GM21737 (cell line): ENCODE measurements around the gene HS6ST3.

Source experiments
- ATAC-seq: cut with Tn5 transposase; IDR thresholded peaks from one replicate; pipeline ENCODE4 v1.9.1; 2021; ENCODE audit warnings: mild to moderate bottlenecking, moderate library complexity; ENCODE audit not compliant: unreplicated experiment

Gene HS6ST3

DNA sequence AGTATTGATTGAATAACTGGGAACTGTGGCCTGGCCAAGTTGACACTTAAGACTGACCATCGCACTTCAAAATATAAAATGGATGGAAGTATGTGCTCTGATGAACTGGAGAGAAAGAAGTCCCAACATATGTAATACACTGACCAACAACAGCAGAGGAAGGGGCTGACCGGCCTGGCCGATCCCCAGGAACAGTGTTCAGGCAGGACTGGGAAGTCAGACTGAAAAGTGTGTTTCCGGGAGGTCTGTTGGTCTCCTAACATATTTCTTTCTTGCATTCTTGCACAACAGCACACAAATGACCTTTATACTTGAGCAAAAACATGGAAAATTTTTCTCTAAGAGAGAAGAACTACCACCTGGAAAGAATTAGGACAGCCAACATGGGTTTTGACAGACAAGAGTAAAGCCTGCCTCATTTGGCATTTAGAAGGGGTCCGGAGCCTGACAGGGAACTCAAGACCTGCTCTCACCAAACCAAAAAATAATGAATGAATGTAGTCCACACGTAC, 606.5 kb downstream of the HS6ST3 start:
- ATAC-seq, result no peak

DNA sequence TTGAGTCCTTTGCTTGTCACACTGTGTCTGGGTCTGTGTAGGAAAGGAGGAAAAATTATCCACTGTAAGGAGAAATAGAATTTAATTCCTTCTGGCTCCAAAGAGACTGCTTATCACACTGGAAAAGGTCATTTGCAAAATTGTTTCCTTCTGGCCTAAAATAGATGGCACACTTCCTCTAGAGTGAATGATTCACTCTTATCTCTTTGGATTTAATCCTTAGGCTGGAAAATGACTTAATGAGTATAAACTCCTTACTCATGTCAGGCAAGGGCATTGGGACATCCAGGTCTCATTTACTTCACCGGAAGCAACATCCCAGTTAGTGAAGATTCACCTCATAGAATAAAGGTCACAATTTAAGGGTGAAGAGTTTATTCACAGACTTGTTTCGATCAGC, 610.8 kb downstream of the HS6ST3 start:
- ATAC-seq, result no peak

DNA sequence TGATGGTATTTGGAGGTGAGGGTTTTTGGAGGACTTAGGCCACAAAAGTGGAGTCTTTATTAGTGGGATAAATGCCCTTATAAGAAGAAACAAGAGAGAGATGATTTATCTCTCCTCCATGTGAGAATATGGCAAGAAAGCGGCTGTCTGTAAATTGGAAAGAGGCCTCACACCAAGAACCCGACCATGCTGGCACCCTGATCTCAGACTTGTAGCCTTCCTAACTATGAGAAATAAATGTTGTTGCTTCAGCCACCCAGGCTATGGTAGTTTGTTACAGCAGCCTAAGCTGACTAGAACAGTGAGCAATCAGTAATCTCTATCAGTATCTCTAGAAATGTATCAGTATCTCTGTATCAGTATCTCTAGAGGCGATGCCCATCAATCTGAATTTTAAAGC, 617.2 kb downstream of the HS6ST3 start:
- ATAC-seq, result no peak

DNA sequence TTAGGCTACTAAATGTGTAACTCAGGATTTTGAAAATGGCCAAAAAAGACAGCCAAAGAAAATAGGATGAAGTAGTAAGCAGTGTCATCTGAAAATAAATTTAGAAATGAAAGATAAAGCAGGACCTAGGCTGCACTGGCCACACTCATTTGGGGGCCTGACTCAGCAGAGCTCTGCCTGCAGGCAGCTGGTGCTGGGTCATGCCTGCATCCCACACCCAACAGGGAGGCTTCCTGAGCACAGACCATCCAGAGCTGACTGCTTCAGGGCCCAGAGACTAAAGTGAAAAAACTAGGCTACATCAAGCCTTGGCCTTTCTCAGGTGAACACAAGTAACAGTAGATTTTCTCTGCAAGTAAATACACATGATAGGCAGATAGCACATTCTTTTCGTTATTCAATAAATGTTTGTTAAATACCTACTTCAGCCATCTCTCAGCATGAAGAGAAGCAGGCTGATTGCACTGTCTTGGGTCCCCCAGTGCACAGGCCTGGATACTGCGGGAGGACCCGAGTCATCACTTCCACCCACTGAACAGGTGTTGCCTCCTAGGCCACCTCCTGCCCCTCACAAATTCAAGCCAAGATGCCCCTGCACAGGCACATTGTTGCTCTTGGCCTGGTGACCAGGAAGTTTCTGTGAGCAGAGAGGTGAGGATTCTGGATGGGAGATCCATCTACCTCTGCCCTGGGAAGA, 620.4 kb downstream of the HS6ST3 start:
- no peak for ATAC-seq

DNA sequence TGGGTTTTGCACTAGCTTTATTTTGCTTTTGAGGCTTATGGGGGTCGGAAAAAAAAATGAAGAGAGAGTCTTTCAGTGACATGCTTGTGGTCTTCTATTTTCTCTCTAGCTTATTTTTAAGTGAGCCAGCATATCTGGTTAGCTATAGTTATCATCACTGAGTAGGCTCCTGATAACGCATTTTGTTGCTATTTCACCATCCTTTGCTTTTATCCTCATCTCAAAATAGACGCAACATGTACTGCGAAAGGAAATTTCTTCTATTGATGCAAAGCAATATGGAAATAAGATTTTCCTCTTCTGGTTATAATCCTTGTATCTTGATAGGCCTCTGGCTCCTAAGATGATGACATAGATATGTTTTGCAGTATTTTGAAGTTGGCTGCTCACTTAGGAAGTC, 630.5 kb downstream of the HS6ST3 start:
- ATAC-seq, result no peak

DNA sequence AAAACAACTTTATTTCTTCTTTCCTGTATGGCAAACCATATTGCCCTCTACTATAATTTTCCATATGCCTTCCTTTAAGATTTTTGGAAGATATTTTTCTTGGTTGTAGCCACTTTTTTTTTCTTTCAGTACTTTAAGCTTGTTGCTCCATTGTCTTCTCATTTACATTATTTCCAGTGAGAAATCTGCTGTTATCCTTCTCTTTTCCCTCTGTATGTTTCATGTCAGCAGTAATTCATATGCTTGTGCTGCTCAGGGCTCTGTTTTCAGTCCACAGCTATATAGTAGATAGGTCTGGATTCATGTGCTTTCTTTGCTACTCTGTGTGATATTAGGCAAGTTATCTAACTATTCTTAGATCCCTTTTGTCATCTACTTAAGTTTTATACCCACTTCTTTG, 636.7 kb downstream of the HS6ST3 start:
- ATAC-seq, result no peak

DNA sequence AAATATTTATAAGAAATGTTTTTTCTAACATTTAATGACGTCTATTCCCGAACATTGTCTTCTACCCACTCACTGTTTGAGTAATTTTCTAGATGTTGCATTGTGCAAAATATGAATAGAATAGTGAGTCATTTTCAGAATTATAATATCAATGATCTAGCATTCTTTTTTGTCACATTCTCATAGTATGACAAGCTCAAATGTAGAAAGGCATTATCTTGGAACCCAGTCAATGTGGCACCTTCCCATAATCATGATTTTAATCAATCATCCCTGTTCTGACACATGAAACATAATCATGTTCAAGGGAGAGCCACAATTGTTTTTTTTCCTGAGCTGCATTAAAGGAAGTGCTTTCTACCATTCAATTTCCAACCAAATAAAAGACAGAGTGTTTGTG, 638.6 kb downstream of the HS6ST3 start:
- ATAC-seq, result no peak

DNA sequence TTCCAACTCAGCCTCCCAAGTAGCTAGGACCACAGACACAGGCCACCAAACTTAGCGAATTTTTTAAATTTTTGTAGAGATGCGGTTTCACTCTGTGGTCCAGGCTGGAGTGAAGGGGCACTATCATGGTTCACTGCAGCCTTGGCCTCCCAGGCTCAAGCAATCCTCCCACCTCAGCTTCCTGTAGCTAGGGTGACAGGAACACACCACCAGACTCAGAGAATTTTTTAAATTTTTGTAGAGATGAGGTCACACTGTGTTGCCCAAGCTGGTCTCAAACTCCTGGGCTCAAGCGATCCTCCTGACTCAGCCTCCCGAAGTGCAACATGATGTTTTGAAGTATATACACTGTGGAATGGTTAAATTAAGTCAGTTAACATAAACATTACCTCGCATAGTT, 640.8 kb downstream of the HS6ST3 start:
- ATAC-seq, result no peak

DNA sequence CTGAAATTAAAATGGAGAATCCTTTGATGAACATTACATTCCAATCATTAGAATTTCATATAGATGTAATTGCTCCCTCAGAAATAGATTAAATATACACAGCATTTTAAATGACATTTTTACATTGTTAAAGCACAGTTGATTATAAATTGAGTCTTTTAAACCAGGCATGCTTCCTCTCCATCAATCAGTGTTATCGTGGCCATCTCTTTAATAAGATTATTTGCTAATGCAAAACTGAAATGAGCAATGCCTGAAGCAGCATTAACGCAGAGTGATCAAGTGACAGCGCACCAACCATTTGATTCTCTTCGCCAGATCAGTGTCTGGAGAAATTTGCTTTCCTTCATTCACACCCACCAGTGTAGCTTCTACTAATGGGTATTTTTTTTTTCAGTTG, 644.6 kb downstream of the HS6ST3 start:
- ATAC-seq, result no peak

DNA sequence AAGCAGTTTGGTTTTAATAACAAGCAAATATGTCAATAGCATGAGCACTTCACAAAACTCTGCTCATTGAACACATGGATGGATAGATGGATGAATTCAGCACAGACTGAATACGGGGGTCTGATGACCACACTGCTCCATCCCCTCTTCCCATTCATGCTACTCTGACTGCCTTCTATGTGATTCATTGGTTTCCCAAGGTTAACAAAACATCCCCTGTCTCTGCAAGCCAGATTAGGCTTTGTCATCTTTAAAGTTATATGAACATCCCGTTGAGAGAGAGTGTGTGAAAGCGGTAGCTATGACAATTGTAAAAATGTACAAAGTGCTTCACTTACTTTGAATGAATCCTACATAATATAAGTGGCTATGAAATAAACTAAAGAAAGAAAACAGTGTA, 651.9 kb downstream of the HS6ST3 start:
- ATAC-seq, result no peak

DNA sequence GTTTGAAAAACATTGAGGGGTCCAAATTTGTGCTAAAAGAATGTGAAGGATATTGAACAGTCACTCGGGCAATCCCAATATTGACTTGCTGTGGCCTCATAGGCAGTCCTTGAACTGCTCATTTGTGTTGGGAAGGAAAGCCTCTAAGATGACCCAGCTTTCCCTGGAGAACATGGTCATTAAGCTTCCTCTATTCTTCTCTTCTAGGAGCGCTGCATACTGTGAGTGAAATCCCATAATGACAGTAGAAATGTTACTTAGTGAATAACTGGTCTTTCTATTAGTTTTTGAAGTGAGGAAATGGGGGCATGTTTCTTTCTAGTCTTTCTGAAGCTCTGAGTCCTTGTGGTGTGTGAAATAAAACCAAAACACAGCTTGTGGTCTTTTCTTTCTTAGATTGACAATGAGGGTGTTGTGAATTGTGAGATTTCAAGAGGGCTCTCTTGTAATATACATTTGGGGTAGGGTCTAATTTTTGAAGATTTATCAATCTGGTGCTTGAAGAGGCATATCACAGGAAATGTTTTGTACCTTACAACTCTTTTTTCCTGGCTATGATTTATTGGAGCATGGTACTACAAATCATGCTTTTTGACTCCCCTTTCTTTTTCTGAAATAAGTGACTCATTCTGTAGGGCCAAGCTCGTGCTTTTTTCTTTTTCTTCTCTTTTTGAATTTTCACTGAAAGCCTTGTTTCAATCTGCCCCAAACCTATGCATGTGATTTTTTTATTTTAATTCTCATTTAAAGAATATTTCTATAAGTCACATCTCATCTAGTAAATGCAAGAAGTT, 653.6 kb downstream of the HS6ST3 start:
- no peak for ATAC-seq

DNA sequence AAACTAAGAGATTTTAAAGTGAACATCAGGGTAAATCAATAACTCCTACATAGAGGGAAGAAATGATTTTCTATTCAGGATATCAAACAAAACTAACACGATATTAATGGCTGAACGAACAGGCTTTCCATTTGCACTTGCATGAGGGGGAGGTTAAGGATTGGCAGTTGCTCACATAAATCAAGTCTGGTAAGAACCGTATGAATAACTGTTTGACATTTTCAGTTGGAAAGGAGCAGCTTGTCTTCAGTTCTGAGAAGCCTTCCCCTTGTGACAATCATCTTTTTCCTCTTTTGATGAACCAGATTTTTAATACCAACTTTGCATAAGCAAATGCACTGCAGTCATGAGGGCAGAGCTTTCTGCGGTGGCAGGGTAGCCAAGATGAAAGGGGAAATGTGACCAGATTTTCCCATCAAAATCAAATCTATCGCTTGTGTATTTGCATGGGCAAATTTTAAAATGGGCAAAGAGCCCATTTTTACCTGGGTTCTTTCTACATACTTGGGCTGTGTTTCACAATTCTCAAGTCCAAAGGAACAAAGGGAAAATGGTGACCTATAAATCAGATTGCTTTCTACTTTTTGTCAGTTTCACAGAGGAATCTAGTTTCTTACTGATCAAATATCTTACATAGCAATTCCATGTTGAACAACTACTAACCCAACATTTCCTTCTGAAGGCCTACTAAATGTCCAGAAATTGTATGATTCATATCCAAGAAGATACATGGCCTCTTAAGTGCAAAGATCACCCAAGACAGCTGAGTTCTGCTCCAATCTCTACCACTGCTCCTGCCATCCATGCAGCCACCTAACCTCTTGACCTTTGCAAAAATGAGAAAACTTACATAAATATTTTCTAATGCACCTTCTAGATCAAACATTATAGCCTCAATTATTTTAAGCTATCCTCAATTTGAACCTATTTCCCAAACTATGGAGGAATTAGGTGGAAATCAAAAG, 654.7 kb downstream of the HS6ST3 start:
- ATAC-seq, result no peak

DNA sequence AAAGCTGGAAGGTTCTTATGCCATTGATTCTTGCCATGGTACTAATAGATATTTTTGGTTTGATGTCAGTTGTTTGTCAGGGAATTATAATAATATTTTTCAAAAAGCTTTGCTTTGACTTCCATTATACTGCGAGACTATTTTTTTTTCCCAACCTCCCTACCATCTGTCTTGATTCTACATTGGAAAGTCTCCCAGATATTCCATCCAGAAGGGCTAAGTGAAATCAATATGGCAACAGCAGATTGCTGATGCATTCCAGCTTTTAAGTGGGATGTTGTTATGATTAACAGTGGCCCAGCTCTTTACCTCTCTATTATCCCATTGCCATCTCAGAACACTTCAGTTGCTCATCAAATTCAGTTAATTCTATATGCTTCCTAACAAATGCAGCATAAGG, 657.0 kb downstream of the HS6ST3 start:
- ATAC-seq, result no peak

DNA sequence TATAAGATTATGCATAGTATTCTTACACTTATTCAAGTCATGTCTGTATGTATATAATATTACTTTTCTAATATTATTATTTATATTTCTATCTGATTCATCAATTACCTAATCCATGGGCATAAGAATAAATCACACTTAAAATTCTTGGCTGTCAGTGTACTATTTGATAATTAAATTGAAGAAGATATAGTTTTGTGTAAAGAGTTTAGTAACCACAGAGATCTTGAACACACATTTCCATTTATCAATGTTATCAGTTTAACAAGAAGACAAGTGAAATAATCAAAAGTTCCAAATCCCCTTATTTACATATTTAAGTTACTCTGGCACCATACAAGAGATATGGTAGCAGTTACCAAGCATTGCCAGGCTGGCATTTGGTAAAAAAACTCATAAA, 659.9 kb downstream of the HS6ST3 start:
- ATAC-seq, result no peak

DNA sequence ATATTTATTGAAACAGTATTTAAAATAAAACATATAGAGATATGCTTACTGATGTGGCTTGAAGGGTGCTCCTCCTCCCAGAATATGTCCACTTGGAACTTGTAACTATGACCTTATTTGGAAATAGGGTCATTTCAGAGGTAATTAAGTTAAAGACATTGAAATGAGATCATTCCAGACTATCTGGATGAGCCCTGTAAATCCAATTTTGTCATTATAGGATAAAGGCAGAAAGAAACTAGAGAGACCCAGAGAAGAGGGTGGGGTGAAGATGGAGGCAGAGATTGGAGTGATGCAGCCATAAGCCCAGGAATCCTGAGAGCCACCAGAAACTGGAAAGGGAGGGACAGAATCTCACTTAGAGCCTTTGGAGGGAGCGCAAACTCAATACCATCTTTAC, 661.2 kb downstream of the HS6ST3 start:
- no peak for ATAC-seq

DNA sequence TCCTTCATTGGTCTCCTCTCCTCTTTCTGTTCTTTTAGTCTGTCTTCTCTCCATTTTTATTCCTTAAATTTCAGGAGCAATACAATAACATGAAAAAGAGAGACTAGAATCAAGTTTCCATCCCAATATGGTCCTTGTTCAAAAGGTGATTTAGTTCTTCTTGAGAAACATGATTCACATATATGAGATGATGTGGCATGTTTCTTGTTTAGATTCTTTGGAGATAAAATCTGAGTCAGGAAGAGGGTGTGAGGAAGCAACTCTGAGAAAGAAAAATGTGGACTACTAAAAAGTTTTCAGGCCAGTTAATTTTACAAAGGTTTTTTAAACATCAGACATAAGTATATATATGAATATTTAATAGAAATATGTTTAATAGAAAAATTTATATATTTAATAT, 673.0 kb downstream of the HS6ST3 start:
- ATAC-seq, result no peak

DNA sequence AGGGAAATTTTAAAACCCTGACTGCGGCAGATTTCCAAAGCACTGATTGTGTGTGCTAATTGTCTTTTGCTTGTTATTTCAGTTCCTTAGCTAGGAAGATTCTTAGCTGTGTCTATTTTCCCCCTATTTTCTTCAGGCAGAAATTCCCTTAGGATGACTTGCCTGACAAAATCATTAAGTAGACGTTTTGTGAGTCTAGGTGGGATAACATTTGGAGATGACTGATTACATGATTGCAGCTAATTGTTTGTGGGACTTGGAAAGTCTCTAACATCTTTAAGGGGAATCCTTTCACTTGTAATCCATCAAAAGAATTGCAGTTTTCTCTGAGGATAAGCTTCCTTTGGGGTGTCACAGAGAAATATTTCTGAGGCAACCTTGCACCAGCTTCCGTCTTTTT, 676.4 kb downstream of the HS6ST3 start:
- ATAC-seq, result no peak

DNA sequence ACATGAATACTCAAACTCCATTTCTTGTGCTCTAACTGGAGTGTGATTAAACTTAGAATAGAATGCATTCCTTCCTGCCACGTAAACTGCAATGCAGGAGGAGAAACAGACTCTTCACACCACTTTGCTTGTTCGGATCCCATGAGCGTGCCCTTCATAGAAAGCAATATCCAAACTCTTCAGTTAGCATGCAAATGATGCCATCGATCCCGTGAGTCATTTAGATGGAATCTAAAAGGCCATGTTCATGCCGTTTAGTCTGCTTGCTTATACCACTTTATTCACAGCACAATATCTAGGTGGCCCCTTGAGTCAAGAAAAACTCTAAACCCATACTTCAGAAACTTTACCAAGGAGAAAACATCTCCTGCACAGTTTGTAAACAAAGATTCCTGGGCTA, 678.6 kb downstream of the HS6ST3 start:
- ATAC-seq, result no peak

DNA sequence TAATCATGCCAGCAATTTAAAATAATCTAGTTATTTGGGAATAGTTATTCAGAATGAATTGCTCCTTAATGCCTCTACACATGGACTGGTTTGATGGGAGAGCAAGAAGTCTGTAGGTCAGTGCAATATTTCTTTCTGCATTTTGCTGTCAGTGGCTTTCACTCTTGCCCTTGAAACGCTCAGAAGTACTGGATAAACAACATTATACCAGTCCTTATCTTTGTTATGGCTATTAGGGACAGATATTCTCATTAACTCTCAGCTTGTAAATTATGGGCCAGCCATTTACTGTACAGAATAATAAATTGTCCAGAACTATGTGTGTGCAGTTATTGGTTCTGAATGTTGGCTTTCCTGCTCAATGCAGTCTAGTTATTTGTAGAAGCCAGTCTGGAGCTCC, 680.0 kb downstream of the HS6ST3 start:
- ATAC-seq, result no peak

DNA sequence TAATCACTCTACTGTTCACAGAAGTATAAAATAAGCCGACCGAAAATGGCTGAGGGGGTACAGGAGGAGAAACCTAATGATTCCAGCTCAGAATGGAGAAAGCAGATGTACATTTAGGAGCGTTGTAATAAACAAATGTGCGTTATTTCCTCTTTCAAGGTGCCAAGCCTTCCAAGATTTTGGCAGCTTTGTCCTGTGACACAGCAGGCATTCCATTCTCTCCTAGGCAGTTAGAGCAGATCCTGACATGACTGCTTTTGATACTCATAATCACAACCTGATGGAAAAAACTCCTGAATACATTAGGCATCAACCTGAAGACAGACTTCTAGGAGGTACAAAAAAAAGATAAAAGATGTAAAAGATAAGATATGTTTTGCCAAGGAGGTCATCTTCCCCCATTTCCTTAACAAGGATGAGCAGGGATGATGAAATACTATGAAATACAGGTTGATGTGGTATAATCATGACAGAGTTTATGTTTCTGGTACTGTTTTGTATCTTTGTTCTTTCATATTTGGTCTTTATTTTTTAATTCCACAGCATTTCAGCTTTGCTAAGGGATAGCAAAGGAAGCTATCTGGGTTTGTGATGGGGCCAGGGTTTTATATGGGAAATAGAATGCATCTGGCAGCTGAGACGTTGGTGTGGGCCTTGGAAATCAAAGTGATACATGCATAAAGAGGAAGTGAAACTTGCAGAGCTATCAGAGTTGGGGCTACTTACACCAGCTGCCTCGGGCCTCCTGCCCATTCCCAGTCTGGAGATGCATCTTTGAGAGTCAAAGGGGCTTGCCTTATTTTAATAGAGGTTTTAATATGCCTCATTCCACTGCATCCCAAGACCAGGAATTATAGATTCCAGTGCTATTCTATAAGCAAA, 681.8 kb downstream of the HS6ST3 start:
- no peak for ATAC-seq
